Measurements from ENCODE around the gene KCNMA1.

KCNMA1 gene

DNA sequence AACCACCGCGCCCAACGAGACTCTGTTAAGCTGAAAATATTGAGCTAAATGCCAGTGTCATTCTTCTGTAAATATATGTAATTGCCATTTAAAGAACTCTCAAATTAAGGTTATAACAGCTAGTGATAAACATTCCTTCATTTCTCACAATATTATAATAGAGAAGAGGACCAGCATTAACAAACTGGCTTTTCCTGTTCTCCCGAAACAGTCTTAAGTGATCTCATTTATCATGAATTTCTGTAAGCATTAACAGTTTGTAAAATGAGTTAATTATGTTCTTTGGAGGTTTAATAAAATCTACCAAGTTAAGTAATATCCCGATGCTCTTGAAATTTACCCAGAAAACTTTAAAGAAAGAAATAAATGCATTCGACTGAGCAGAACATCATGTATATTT lies 352.8 kb downstream of the KCNMA1 start:
- Mint-ChIP-seq H3K27ac (no peak overlapping the region), H3K27me3 (peaks cover 37% of the 10 kb centered on the region), H3K4me1 (ENCODE audit: low read depth) (peaks cover 32% of the 10 kb centered on the region), H3K36me3 (ENCODE audit: low read depth) (peaks cover 3% of the 10 kb centered on the region), H3K4me3 (no peak overlapping the region), H3K9me3 (peaks cover 3% of the 10 kb centered on the region)

DNA sequence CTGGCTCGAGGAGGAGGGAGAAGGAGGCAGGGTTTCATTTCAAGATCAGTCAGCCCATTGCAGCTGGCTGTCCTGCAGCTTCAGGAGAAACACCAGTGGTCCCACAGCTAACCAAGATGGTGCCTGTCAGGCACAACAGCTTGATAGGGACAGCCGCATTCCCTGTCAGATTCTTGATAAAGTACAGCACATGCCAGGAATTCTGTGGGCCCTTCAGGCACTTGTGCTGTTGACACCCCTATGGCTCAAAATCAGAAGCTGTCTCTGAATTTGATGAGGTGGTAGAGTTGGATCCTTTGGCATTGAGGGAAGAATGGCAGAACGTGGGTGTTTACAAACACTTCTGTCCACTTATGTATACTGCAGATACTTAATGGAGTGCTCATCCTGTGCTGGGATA lies 354.3 kb downstream of the KCNMA1 start:
- H3K36me3 Mint-ChIP-seq (ENCODE audit: low read depth): peaks cover 4% of the 10 kb centered on the region

DNA sequence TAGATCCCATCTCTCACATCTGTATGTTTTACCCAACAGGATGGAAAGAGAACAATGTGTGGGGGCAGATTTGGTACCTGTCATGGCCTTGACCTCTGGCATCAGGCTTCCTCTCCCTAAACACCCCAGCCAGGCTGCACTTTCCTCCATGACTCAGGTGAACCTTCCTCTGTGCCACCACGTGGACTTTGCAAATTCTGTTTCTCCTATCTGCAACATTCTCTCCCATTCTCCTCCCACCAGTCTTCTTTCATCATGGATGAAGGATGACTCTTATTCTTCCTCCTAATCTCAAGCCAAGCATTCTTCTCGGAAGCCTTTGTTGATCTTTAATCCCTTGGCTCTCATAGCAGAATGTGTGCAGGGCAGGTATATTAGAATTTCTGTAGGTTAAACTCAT lies 355.4 kb downstream of the KCNMA1 start:
- Mint-ChIP-seq H3K36me3 (ENCODE audit: low read depth) (peaks cover 4% of the 10 kb centered on the region), H3K9me3 (peaks cover 4% of the 10 kb centered on the region), H3K27ac (peak overlapping the region; percentile 74), H3K4me3 (peak overlapping the region; percentile 30), H3K27me3 (peaks cover 45% of the 10 kb centered on the region), H3K4me1 (ENCODE audit: low read depth) (peaks cover 42% of the 10 kb centered on the region)

More for the DNA sequence above, 354.3 kb downstream of the KCNMA1 start:
- Mint-ChIP-seq H3K27me3 (peaks cover 45% of the 10 kb centered on the region), H3K9me3 (peaks cover 4% of the 10 kb centered on the region), H3K4me1 (ENCODE audit: low read depth) (peaks cover 36% of the 10 kb centered on the region), H3K4me3 (no peak overlapping the region), H3K27ac (no peak overlapping the region)

DNA sequence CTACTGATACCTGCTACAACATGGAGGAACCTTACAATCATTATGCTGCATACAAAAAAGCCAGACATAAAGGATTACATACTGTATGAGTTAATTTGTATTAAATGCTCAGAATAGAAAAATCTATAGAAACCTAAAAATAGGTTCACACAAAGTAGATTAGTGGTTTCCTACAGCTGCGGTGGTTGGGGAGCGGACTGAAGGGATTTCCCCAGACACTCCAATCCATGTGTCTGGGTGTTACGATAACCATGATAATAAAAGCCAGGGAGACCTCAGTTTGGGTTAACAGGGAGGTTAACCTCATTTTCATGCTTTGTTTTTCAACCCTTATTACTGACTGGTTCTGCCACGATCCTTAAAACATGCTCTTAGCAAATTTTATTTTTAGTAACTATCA lies 355.9 kb downstream of the KCNMA1 start:
- Mint-ChIP-seq H3K27me3 (peaks cover 43% of the 10 kb centered on the region), H3K9me3 (peaks cover 4% of the 10 kb centered on the region), H3K27ac (peak overlapping the region; percentile 74), H3K4me3 (peak overlapping the region; percentile 30), H3K4me1 (ENCODE audit: low read depth) (peaks cover 45% of the 10 kb centered on the region), H3K36me3 (ENCODE audit: low read depth) (peaks cover 4% of the 10 kb centered on the region)

DNA sequence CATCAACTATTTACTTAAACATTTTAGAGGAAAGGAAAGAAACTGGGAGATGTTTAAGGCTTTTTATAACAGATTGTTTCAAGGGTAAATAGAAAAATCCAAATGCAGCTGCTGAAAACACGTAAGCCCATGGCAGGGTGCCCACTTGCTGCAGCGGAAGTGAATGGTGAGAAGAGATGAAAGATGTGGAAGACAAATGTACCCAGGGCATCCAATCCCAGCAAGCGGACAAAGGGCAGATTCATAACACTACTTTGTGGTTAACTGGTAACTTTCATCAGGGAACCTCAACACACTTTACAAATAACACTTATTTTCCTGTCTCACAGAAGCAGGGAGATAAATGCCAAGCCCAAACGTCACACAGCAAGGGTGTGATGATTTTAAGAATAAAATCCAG lies 358.4 kb downstream of the KCNMA1 start:
- Mint-ChIP-seq H3K36me3 (ENCODE audit: low read depth) (peaks cover 4% of the 10 kb centered on the region), H3K4me3 (no peak overlapping the region), H3K9me3 (peaks cover 4% of the 10 kb centered on the region), H3K27ac (no peak overlapping the region), H3K4me1 (ENCODE audit: low read depth) (peaks cover 45% of the 10 kb centered on the region), H3K27me3 (peaks cover 44% of the 10 kb centered on the region)

DNA sequence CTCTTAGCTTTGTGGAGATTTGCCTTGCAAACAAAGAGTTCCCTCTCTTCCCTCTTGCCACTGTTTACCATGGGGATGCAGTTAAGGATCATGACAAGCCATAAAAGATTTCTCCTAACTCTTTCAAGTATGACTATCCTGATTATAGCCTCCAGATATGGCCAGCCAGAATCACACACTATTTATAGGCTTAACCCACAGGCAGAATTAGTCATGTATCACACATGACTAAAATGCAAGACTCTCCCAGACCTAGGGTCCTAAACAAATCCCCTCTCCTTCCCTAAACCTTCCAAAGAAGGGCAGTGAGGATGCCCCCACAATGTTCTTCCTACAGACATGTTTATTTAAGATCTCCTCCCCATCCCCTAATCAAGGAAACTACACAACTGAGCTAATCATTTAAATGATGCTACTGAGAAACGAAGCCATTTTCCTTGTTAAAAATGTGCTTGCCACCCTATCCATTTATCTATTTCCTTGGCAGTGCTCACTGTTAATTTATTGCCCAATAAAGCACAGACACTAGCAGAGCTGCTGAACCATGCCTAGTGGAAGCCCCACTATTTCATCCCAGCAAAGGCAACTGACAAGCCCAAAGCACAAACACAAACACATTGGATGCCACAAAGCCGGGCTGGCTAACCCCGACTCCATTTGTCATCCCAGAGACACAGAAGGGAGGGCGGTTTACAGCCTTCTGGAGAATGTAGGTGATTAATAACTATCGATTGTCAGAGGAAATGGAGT lies 363.4 kb downstream of the KCNMA1 start:
- H3K4me3 Mint-ChIP-seq: no peak overlapping the region

DNA sequence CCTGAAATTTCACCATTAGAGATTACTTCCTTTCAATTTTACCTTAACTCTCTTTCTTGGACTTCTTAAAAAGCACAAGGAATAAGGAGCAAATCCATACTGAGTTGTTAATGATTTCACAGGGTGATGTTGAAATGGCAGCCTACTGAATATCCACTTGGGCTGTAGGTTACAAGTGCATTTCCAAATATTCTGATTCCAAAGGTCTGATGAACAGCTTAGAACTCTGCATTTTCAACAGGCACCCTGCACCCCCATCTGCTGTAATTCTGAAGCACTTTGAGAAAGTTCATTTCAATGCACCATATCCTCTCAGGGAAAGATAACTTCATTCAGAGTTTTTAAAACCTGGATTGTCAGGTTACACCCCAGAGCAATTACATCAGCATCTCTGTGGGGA lies 368.4 kb downstream of the KCNMA1 start:
- Mint-ChIP-seq H3K27me3 (peaks cover 2% of the 10 kb centered on the region), H3K4me3 (no peak overlapping the region)

More for the DNA sequence above, 363.4 kb downstream of the KCNMA1 start:
- H3K4me1 Mint-ChIP-seq (ENCODE audit: low read depth): peaks cover 22% of the 10 kb centered on the region
- H3K36me3 Mint-ChIP-seq (ENCODE audit: low read depth): no peaks in the 10 kb centered on the region
- peaks cover 19% of the 10 kb centered on the region for H3K27me3 Mint-ChIP-seq
- H3K9me3 Mint-ChIP-seq: no peaks in the 10 kb centered on the region
- H3K27ac Mint-ChIP-seq: no peak overlapping the region

DNA sequence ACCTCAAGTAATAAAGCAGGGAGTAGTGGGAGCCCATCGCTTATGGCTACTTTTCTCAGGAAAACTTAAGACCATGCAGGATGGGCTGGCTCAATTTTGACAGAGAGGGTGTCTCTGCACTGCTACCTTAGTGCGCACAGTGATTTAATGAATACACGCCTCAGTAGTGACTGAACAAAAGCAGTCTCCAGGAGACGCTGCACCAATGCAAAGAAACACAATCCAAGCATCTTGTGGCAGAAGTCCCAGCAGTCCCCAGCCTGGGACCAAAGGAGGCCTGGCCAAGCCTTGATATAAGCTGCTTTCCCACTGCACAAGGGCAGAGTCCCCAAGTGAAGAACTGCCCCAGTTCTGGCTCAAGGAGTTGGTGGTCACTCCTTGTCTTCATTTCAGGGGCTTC lies 368.9 kb downstream of the KCNMA1 start:
- Mint-ChIP-seq H3K27ac (no peak overlapping the region), H3K36me3 (ENCODE audit: low read depth) (no peaks in the 10 kb centered on the region), H3K9me3 (no peaks in the 10 kb centered on the region), H3K27me3 (no peaks in the 10 kb centered on the region), H3K4me3 (no peak overlapping the region), H3K4me1 (ENCODE audit: low read depth) (peaks cover 17% of the 10 kb centered on the region)

More for the DNA sequence above, 368.4 kb downstream of the KCNMA1 start:
- no peak overlapping the region for H3K27ac Mint-ChIP-seq
- peaks cover 13% of the 10 kb centered on the region for H3K4me1 Mint-ChIP-seq (ENCODE audit: low read depth)
- no peaks in the 10 kb centered on the region for H3K9me3 Mint-ChIP-seq
- H3K36me3 Mint-ChIP-seq (ENCODE audit: low read depth): no peaks in the 10 kb centered on the region

DNA sequence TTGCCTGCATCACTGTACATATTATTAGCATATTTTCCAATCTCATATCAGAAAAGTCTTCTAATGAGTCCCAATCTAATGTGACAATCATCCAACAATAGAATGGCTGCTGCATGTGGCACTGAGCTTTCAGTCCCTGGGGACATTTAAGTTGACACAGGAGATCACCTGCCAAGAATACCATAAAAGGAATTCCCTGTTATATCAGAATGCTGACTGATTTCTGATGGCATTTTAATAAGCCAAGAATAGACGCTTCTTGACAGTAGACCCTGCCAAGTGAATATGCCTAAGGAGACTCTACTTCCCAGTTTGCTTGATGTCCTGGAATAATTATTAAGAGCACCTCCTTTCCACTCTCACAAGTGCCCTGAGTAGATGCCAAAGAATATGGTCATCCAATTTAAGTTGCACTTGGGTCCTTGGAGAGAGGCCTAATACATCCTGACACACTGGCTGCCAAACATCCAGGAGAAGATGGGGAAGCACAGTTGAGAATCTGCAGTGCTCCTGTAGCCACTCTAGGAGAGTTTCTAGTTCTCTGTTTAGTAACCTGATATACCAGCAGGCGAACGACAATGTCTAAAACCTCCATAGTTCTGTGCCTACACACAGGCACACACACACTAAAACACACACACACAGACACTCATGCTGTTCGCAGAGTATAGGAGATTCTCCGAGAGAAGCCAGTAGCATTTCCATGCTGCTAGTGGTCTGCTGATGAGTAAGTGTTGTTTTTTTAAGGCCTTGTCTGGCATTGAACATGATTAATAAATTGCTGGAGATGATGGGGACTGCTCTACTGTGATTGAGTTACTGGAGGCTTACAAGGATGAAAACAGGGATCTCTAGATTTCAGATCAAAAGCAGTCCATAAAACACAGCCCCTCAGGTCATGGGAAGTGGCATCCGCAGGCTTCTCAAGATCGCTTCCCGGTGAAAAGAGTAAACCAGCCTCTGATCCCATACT lies 369.6 kb downstream of the KCNMA1 start:
- Mint-ChIP-seq H3K36me3 (ENCODE audit: low read depth) (no peaks in the 10 kb centered on the region), H3K27ac (no peak overlapping the region), H3K4me3 (no peak overlapping the region), H3K27me3 (no peaks in the 10 kb centered on the region), H3K9me3 (no peaks in the 10 kb centered on the region), H3K4me1 (ENCODE audit: low read depth) (peaks cover 25% of the 10 kb centered on the region)

DNA sequence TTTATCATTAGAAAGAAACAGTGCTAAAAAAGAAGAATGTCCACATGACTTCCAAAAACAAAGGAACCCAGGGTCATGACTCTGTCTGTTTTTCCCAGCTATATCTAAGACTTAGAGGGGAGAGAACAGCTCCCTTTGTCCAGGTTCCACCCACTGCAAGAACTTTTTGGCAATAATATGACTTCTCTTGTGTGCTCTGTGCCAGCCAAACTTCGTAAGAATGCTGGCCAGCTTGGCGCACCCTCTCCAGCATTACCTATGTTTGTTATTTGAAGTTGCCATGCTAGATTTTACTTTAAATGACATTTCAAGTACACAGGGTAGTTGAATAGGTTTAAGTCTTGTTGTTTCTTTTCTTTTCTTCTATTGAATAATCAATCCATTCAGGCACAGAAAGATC lies 371.4 kb downstream of the KCNMA1 start:
- H3K4me1 Mint-ChIP-seq (ENCODE audit: low read depth): peaks cover 35% of the 10 kb centered on the region
- no peak overlapping the region for H3K27ac Mint-ChIP-seq
- peaks cover 8% of the 10 kb centered on the region for H3K9me3 Mint-ChIP-seq
- no peaks in the 10 kb centered on the region for H3K36me3 Mint-ChIP-seq (ENCODE audit: low read depth)
- no peak overlapping the region for H3K4me3 Mint-ChIP-seq
- no peaks in the 10 kb centered on the region for H3K27me3 Mint-ChIP-seq

DNA sequence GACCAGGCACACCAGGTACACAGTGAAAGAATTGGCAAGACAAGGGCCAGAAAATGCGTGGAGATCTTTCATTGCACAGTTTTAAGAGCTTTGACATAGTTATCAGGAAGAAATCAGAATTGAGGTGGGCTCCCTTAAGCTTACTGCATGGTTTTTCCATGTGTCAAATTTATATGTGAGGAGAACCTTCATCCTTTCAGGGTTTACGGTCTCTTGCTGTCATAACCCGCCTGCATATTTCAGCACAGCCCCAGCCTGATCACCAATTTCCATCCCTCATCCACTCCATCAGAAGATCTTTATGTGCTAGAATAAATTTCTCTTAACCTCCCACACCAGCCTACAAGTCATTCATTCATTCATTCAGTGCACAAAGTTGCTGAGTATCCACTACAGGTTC lies 373.1 kb downstream of the KCNMA1 start:
- Mint-ChIP-seq H3K27ac (peak overlapping the region; percentile 93), H3K36me3 (ENCODE audit: low read depth) (no peaks in the 10 kb centered on the region), H3K4me3 (peak overlapping the region; percentile 18), H3K27me3 (no peaks in the 10 kb centered on the region), H3K9me3 (peaks cover 8% of the 10 kb centered on the region), H3K4me1 (ENCODE audit: low read depth) (peaks cover 38% of the 10 kb centered on the region)

DNA sequence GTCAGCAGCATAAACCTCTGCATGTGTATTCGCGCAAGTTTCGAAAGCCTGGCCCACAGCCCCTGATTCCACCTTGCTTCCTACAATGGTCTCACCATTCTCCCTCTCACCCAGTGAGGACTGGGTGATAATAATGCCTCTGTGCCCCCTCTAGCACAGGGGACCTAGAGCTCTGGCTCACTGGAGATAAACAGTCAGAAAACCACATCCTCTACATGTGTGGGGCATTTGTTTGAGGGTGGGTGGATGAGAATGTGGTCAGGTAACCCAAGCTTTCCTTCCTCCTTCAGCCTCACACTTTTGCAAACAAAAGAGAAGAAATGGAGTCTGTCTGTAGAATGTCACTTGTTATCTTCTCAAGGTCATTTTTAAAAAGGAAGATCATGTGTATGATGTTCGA lies 373.5 kb downstream of the KCNMA1 start:
- H3K36me3 Mint-ChIP-seq (ENCODE audit: low read depth): no peaks in the 10 kb centered on the region
- peaks cover 8% of the 10 kb centered on the region for H3K9me3 Mint-ChIP-seq
- H3K4me3 Mint-ChIP-seq: peak overlapping the region; percentile 27
- peaks cover 38% of the 10 kb centered on the region for H3K4me1 Mint-ChIP-seq (ENCODE audit: low read depth)
- H3K27me3 Mint-ChIP-seq: no peaks in the 10 kb centered on the region
- H3K27ac Mint-ChIP-seq: peak overlapping the region; percentile 93

DNA sequence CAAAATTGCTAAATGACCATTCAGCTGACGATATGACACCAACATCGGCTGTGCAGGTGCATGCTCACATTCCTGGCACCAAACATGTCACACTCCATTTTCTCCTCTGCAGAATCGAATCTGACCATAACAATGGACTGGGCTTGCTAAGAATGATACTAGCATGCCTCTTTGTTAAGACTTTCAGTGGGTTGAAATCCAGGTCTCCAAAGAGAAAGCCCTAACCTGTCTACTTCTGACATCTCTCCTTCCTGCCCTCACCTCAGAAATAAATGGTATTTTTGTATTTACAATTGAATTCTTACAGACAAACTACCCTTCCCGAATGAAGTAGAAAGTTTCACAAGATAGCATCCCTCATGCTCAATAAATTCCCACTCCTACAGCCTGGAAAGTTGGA lies 373.9 kb downstream of the KCNMA1 start:
- peak overlapping the region; percentile 27 for H3K4me3 Mint-ChIP-seq
- H3K9me3 Mint-ChIP-seq: peaks cover 8% of the 10 kb centered on the region
- peak overlapping the region; percentile 93 for H3K27ac Mint-ChIP-seq
- H3K27me3 Mint-ChIP-seq: no peaks in the 10 kb centered on the region
- peaks cover 38% of the 10 kb centered on the region for H3K4me1 Mint-ChIP-seq (ENCODE audit: low read depth)
- no peaks in the 10 kb centered on the region for H3K36me3 Mint-ChIP-seq (ENCODE audit: low read depth)

DNA sequence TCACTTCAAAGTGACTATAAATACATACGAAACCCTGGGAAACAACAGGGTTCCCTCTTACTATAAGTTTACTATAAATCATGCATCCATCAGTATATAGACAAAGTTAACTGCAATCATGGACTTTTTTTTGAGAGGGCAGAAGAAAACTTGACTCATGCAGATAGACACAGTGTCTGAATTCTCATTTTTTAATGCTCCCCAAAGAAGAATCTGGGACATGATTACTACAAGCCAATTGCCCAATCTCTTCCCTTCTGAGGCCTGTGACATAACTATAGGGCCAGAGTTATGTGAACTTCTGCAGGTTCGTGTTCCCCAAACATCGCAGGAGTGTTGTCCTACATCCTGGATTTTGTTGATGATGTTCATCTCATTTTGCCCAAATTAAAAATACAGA lies 376.5 kb downstream of the KCNMA1 start:
- Mint-ChIP-seq H3K27ac (peak overlapping the region; percentile 56), H3K9me3 (peaks cover 16% of the 10 kb centered on the region), H3K4me3 (no peak overlapping the region), H3K27me3 (no peaks in the 10 kb centered on the region), H3K36me3 (ENCODE audit: low read depth) (no peaks in the 10 kb centered on the region), H3K4me1 (ENCODE audit: low read depth) (peaks cover 38% of the 10 kb centered on the region)
